Astrocyte of the cerebellum (primary cell): ENCODE data around the gene SLC6A13.

Experiments used
- DNase-seq: peaks from one replicate; pipeline ENCODE4 v3.0.0-alpha.2; 2011; ENCODE audit warnings: low read depth
- H3K4me3 ChIP-seq: 2 replicates; pipeline ENCODE4 v1.5.1; 2011; ENCODE audit warnings: mild to moderate bottlenecking, low read depth, low read length, moderate library complexity
- in situ Hi-C: cut with HindIII; loops from 2 replicates; pipeline ENCODE4 v1.10.0; 2017; ENCODE audit warnings: low sequenced_read_pairs
- TF ChIP-seq, protein P1 (sequence below): IDR thresholded peaks from 2 replicates; pipeline ENCODE4 v1.5.1; 2012; ENCODE audit warnings: low read length, low read depth, moderate library complexity, mild to moderate bottlenecking; ENCODE audit errors: missing control alignments

The SLC6A13 gene

DNA sequence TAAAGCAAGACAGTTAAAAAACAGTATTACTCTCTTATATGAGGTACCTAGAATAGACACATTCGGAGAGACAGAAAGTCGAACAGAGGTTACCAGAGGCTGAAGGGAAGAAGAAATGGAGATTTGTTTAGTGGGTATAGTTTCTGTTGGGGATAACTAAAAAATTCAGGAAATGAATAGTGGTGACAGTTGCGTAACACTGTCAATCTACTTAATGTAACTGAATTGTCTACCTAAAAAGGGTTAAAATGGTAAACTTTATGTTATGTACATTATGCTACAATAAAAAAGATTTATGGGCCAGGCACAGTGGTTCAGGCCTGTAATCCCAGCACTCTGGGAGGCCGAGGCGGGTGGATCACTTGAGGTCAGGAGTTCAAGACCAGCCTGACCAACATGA, 30.6 kb upstream of the SLC6A13 start:
- DNase-seq: no peak
- TF ChIP-seq, protein P1, sequence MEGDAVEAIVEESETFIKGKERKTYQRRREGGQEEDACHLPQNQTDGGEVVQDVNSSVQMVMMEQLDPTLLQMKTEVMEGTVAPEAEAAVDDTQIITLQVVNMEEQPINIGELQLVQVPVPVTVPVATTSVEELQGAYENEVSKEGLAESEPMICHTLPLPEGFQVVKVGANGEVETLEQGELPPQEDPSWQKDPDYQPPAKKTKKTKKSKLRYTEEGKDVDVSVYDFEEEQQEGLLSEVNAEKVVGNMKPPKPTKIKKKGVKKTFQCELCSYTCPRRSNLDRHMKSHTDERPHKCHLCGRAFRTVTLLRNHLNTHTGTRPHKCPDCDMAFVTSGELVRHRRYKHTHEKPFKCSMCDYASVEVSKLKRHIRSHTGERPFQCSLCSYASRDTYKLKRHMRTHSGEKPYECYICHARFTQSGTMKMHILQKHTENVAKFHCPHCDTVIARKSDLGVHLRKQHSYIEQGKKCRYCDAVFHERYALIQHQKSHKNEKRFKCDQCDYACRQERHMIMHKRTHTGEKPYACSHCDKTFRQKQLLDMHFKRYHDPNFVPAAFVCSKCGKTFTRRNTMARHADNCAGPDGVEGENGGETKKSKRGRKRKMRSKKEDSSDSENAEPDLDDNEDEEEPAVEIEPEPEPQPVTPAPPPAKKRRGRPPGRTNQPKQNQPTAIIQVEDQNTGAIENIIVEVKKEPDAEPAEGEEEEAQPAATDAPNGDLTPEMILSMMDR: no peak
- H3K4me3 ChIP-seq: no peak overlapping the region
- in situ Hi-C loops: no loop called here

- H3K4me3 ChIP-seq: no peak overlapping the region
- in situ Hi-C loops: no loop called here
- TF ChIP-seq, protein P1: no peak
- no peak for DNase-seq
Measured at GRCh38 chr12:292186-292585, 29.6 kb upstream of the SLC6A13 start.

DNA sequence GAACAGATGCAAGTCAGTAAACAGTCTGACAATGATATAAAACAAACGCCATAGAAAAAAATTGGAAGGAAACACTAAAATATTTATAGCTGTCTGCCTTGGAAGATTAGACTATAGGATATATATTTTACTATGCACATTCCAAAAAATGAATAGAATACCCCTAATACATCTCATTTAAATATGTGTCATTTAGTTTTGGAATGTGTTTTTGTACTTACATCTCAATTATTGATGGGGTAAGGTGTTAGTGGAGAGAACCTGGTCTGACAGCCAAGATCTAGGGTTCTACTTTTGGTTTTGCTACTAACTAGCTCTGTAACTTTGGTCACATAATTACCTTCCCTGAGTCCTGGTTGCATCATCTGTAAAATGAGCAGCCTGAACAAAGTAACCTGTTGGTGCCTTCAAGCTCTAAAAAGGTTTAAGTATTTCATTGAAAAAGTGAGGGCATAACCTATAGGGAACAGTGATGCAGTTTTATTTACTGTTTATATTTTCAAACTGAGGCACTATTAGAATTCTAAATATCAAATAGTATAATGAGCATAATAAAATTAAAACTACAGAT, 28.6 kb upstream of the SLC6A13 start:
- TF ChIP-seq, protein P1: no peak
- DNase-seq: no peak
- in situ Hi-C loops: no loop called here
- no peak overlapping the region for H3K4me3 ChIP-seq

GRCh38 chr12:288687-289086, 26.1 kb upstream of the SLC6A13 start:
- TF ChIP-seq, protein P1: no peak
- DNase-seq: peak; percentile 64
- in situ Hi-C loops: no loop called here
- H3K4me3 ChIP-seq: no peak overlapping the region

GRCh38 chr12:286531-287300, 24.1 kb upstream of the SLC6A13 start:
- in situ Hi-C loops: no loop called here

GRCh38 chr12:278046-278445, 15.4 kb upstream of the SLC6A13 start:
- no peak overlapping the region for H3K4me3 ChIP-seq
- no peak for DNase-seq
- TF ChIP-seq, protein P1: no peak
- in situ Hi-C loops: no loop called here

More at GRCh38 chr12:286531-287300, 24.1 kb upstream of the SLC6A13 start:
- TF ChIP-seq, protein P1: no peak
- no peak overlapping the region for H3K4me3 ChIP-seq
- no peak for DNase-seq
